OCI-LY7 (cell line): ENCODE measurements around the gene PHF20. TPM values are rescaled to one million over a fixed set of nuclear protein-coding genes. Genes with fewer than 3 reads are reported as not detected.
A peak's percentile ranks its signal among the peaks of the same experiment; 100 is the strongest.
"Not testable (repeated sequence)": the region's sequence is repeated elsewhere in the genome, so short reads cannot be mapped to it uniquely, and the experiment has no call there.

Source experiments
- Bru-seq: library from RNA; stranded (reverse); fragments of 400-500 nt; gene quantifications from one replicate; lab custom pipeline; 2021; lab: Mats Ljungman, UMichigan
- BruChase-seq, 2 experiments: library from RNA; stranded (reverse); fragments of 400-500 nt; gene quantifications; one replicate each; lab custom pipeline; 2021; lab: Mats Ljungman, UMichigan
- BruUV-seq: library from RNA; stranded (reverse); fragments of 400-500 nt; replicated peaks from 2 replicates; lab custom pipeline; 2021; lab: Mats Ljungman, UMichigan
- CTCF ChIA-PET: fragments of 300-600 bp; sonication (Branson Sonifier 250); formaldehyde crosslinking; loops from one replicate; lab custom pipeline; 2022; ENCODE audit warnings: antibody characterized with exemption; ENCODE audit not compliant: unreplicated experiment; lab: Charles Lee
- POLR2A ChIA-PET: fragments of 300-600 bp; sonication (Branson Sonifier 250); formaldehyde crosslinking; loops from one replicate; lab custom pipeline; 2022; ENCODE audit warnings: antibody characterized with exemption; lab: Charles Lee
- DNase-seq: peaks from one replicate; pipeline ENCODE4 v3.0.0-alpha.2; 2015; ENCODE audit warnings: low spot score
- H2AFZ ChIP-seq: fragments of 200-600 bp; sonication (generic), shearing (Covaris generic); 2 replicates; pipeline ENCODE4 v1.6.1; 2014; ENCODE audit warnings: mild to moderate bottlenecking, antibody characterized with exemption, low read length, moderate library complexity
- H3K27ac ChIP-seq: fragments of 200-600 bp; sonication (generic); 2 replicates; pipeline ENCODE4 v1.5.1; 2014; ENCODE audit warnings: mixed run types, low read depth, mild to moderate bottlenecking, moderate library complexity, low read length, inconsistent platforms; ENCODE audit not compliant: poor library complexity, severe bottlenecking
- H3K36me3 ChIP-seq: fragments of 200-600 bp; sonication (generic); 2 replicates; pipeline ENCODE4 v1.6.1; 2014; ENCODE audit warnings: mild to moderate bottlenecking, antibody characterized with exemption, low read length, moderate library complexity, mixed read lengths; ENCODE audit not compliant: insufficient read depth
- H3K4me1 ChIP-seq: fragments of 200-600 bp; sonication (generic); 2 replicates; pipeline ENCODE4 v1.5.1; 2014; ENCODE audit warnings: mild to moderate bottlenecking, low read length; ENCODE audit not compliant: insufficient read depth, poor library complexity, severe bottlenecking
- H3K4me2 ChIP-seq: fragments of 200-600 bp; sonication (generic); 2 replicates; pipeline ENCODE4 v1.6.1; 2014; ENCODE audit warnings: mild to moderate bottlenecking, low read length
- H3K4me3 ChIP-seq: fragments of 200-600 bp; sonication (generic); 2 replicates; pipeline ENCODE4 v1.5.1; 2014; ENCODE audit warnings: mild to moderate bottlenecking, low read depth, low read length; ENCODE audit not compliant: poor library complexity, severe bottlenecking
- H3K79me2 ChIP-seq: fragments of 200-600 bp; sonication (generic); 2 replicates; pipeline ENCODE4 v1.6.1; 2016; ENCODE audit warnings: low read depth, mild to moderate bottlenecking, low read length, moderate library complexity, mixed read lengths; ENCODE audit not compliant: insufficient read depth
- H3K9me2 ChIP-seq: fragments of 200-600 bp; sonication (generic); 2 replicates; pipeline ENCODE4 v1.6.1; 2016; ENCODE audit warnings: mild to moderate bottlenecking, low read length, mixed read lengths; ENCODE audit not compliant: insufficient read depth
- H3K9me3 ChIP-seq: fragments of 200-600 bp; sonication (generic); 2 replicates; pipeline ENCODE4 v1.6.1; 2014; ENCODE audit warnings: mild to moderate bottlenecking, mixed run types, low read length, mixed read lengths
- H4K20me1 ChIP-seq: fragments of 200-600 bp; sonication (generic); 2 replicates; pipeline ENCODE4 v1.6.1; 2014; ENCODE audit warnings: mild to moderate bottlenecking, antibody characterized with exemption, low read length, moderate library complexity, mixed read lengths; ENCODE audit not compliant: insufficient read depth
- CTCF ChIP-seq: fragments of 200-600 bp; sonication (generic); conservative IDR thresholded peaks from 2 replicates; pipeline ENCODE4 v1.5.1; 2014; ENCODE audit warnings: mild to moderate bottlenecking, antibody characterized with exemption, low read length, moderate library complexity, mixed read lengths
- EZH2phosphoT487 ChIP-seq: fragments of 200-600 bp; sonication (generic); IDR thresholded peaks from 2 replicates; pipeline ENCODE4 v1.6.1; 2018; ENCODE audit warnings: low read depth, borderline replicate concordance, mild to moderate bottlenecking, mixed run types, antibody characterized with exemption, low read length, moderate library complexity, mixed read lengths
- intact Hi-C: fragments of 100-400 bp; cut with micrococcal nuclease; formaldehyde crosslinking; loops from one replicate; pipeline ENCODE4 v1.10.0; 2022; ENCODE audit not compliant: unreplicated experiment
- long read RNA-seq: library from polyadenylated mRNA; stranded (forward); transcript quantifications from one replicate; pipeline ENCODE4 v2.0.0, GENCODE V29; 2022
- total RNA-seq, 2 experiments: library from RNA; depleted of rRNA in 1 of 2; stranded (reverse); fragments of >200 nt in 1 of 2; shearing (Covaris generic) in 1 of 2; gene quantifications; 2 replicates each; pipeline ENCODE4 v1.2.3, GENCODE V29; 2014 to 2022

PHF20 gene
- total RNA-seq (2014; rRNA removed; shearing (Covaris generic)) (37.9 and 43.6 TPM in 2 replicates), total RNA-seq (2022) (47.8 and 51.4 TPM in 2 replicates), Bru-seq, nascent RNA (percentile 72 among the genes with signal in this experiment), BruChase-seq, experiment 1, labeled RNA remaining after a 6-hour chase (percentile 73 among the genes with signal in this experiment), BruChase-seq, experiment 2, labeled RNA remaining after a 2-hour chase (percentile 71 among the genes with signal in this experiment)
- long read RNA-seq, full-length matches to known transcripts: 28 of 77 reads
- long read RNA-seq, partial matches to known transcripts: 21 of 77 reads
- long read RNA-seq, other reads (novel, unspliced or antisense): 28 of 77 reads

- intact Hi-C loops: loop anchor here (1.0 kb wide), 1 partner anchor 30 kb away; the partner anchor contains the start of gene RBM39
Observed at GRCh38 chr20:35771689-35772562, at the start of gene PHF20. Gene PHF20 (plus strand): TSS chr20:35772015. CDS start chr20:35801523, 29,508 bp downstream.

GRCh38 chr20:35723275-35723639 is 48.6 kb upstream of the PHF20 start:
- CTCF ChIA-PET, intact Hi-C loops: not testable (repeated sequence)
- peaks cover 18% of the 10 kb centered on the region for H4K20me1 ChIP-seq

More at GRCh38 chr20:35771689-35772562, at the start of gene PHF20:
- Histone ChIP-seq H3K4me3 (peak within 1 kb of the TSS; percentile 93), H3K9me3 (no peaks in the 10 kb centered on the region), H3K36me3 (peaks cover 18% of the 10 kb centered on the region), H4K20me1 (peaks cover 20% of the 10 kb centered on the region; the same call in 1 of the 2 replicates), H3K79me2 (peaks cover 44% of the 10 kb centered on the region), H3K27ac (peak within 1 kb of the TSS; percentile 24), H3K4me1 (peaks cover 58% of the 10 kb centered on the region), H2AFZ (peak within 1 kb of the TSS; percentile 92), H3K4me2 (peak within 1 kb of the TSS; percentile 100), H3K9me2 (no peaks in the 10 kb centered on the region)
- ChIA-PET CTCF (interaction anchor here (1.5 kb wide), 1 partner anchor 32 kb away, joined by 5 read pairs; no protein-coding TSS in a partner anchor), POLR2A (interaction anchor here (0.5 to 3.5 kb wide), 14 partner anchors 12 to 1149 kb away, joined by 3 to 33 read pairs (median 4); partner anchors contain the start of genes RBM39 and SCAND1)
- DNase-seq: peak; percentile 96
- TF ChIP-seq CTCF (no peak), EZH2phosphoT487 (no peak)
- no TSS peak for BruUV-seq

GRCh38 chr20:35723652-35724320 is 48.0 kb upstream of the PHF20 start:
- H3K4me2 ChIP-seq, H3K4me3 ChIP-seq, H2AFZ ChIP-seq, BruUV-seq, DNase-seq, H3K9me2 ChIP-seq, CTCF ChIA-PET, H3K27ac ChIP-seq, POLR2A ChIA-PET, H3K4me1 ChIP-seq, H3K9me3 ChIP-seq, intact Hi-C loops: not testable (repeated sequence)
- Histone ChIP-seq H3K79me2 (peaks cover 91% of the 10 kb centered on the region; the same call in 1 of the 2 replicates), H3K36me3 (peaks cover 98% of the 10 kb centered on the region), H4K20me1 (peaks cover 18% of the 10 kb centered on the region)

More at GRCh38 chr20:35723275-35723639, 48.6 kb upstream of the PHF20 start:
- H3K9me2 ChIP-seq, H3K4me2 ChIP-seq, DNase-seq, H3K4me1 ChIP-seq, H3K27ac ChIP-seq, H3K4me3 ChIP-seq, H2AFZ ChIP-seq, H3K9me3 ChIP-seq, BruUV-seq, POLR2A ChIA-PET: not testable (repeated sequence)
- Histone ChIP-seq H3K79me2 (peaks cover 93% of the 10 kb centered on the region; the same call in 1 of the 2 replicates), H3K36me3 (peaks cover 98% of the 10 kb centered on the region)
